Activated T-cell treated with anti-CD3 and anti-CD28 coated beads, Interleukin-2, amount 50 U/mL, for 24 hours (primary cell): Measurements from ENCODE around the gene ZFAND3.

Experiments
- DNase-seq: peaks from one replicate; pipeline ENCODE4 v3.0.0-alpha.2; 2020
- H3K27ac Mint-ChIP-seq: 2 replicates; pipeline ENCODE4 v1.8.0; 2020; ENCODE audit warnings: mild to moderate bottlenecking, mixed read lengths
- H3K27me3 Mint-ChIP-seq: 2 replicates; pipeline ENCODE4 v1.8.0; 2020; ENCODE audit warnings: mixed read lengths
- H3K36me3 Mint-ChIP-seq: 2 replicates; pipeline ENCODE4 v1.8.0; 2020; ENCODE audit warnings: low read depth, mixed read lengths
- H3K4me1 Mint-ChIP-seq: 2 replicates; pipeline ENCODE4 v1.8.0; 2020; ENCODE audit warnings: low read depth, mixed read lengths
- H3K4me3 Mint-ChIP-seq: 2 replicates; pipeline ENCODE4 v1.8.0; 2020; ENCODE audit warnings: mild to moderate bottlenecking, moderate library complexity, mixed read lengths
- H3K9me3 Mint-ChIP-seq: 2 replicates; pipeline ENCODE4 v1.8.0; 2020; ENCODE audit warnings: mixed read lengths

ZFAND3 gene

GRCh38 chr6:38079537-38079936 is 260.0 kb downstream of the ZFAND3 start:
- no peak overlapping the region for H3K27ac Mint-ChIP-seq
- H3K4me3 Mint-ChIP-seq = no peak overlapping the region
- peaks cover 8% of the 10 kb centered on the region for H3K4me1 Mint-ChIP-seq
- no peaks in the 10 kb centered on the region for H3K9me3 Mint-ChIP-seq
- no peak for DNase-seq
- peaks cover 61% of the 10 kb centered on the region for H3K36me3 Mint-ChIP-seq
- no peaks in the 10 kb centered on the region for H3K27me3 Mint-ChIP-seq

GRCh38 chr6:38080360-38080759 is 260.8 kb downstream of the ZFAND3 start:
- Mint-ChIP-seq H3K9me3 (no peaks in the 10 kb centered on the region), H3K27ac (no peak overlapping the region), H3K36me3 (peaks cover 58% of the 10 kb centered on the region), H3K4me3 (no peak overlapping the region), H3K27me3 (no peaks in the 10 kb centered on the region), H3K4me1 (peaks cover 8% of the 10 kb centered on the region)
- no peak for DNase-seq

- Mint-ChIP-seq H3K36me3 (peaks cover 60% of the 10 kb centered on the region), H3K4me3 (no peak overlapping the region), H3K9me3 (no peaks in the 10 kb centered on the region), H3K27ac (no peak overlapping the region), H3K4me1 (peaks cover 8% of the 10 kb centered on the region), H3K27me3 (no peaks in the 10 kb centered on the region)
- no peak for DNase-seq
Observed at GRCh38 chr6:38080889-38081288, 261.4 kb downstream of the ZFAND3 start.

- Mint-ChIP-seq H3K9me3 (no peaks in the 10 kb centered on the region), H3K27ac (no peak overlapping the region), H3K27me3 (no peaks in the 10 kb centered on the region)
Observed at GRCh38 chr6:38085031-38085430, 265.5 kb downstream of the ZFAND3 start.

GRCh38 chr6:38086346-38086745 is 266.8 kb downstream of the ZFAND3 start:
- no peak overlapping the region for H3K27ac Mint-ChIP-seq
- peaks cover 7% of the 10 kb centered on the region for H3K4me1 Mint-ChIP-seq

More at GRCh38 chr6:38085031-38085430, 265.5 kb downstream of the ZFAND3 start:
- Mint-ChIP-seq H3K4me1 (peaks cover 9% of the 10 kb centered on the region), H3K36me3 (peaks cover 62% of the 10 kb centered on the region), H3K4me3 (no peak overlapping the region)
- DNase-seq = no peak

GRCh38 chr6:38088010-38088409 is 268.5 kb downstream of the ZFAND3 start:
- no peak overlapping the region for H3K4me3 Mint-ChIP-seq
- no peaks in the 10 kb centered on the region for H3K27me3 Mint-ChIP-seq
- H3K4me1 Mint-ChIP-seq = peaks cover 8% of the 10 kb centered on the region
- peaks cover 52% of the 10 kb centered on the region for H3K36me3 Mint-ChIP-seq
- DNase-seq = no peak
- H3K27ac Mint-ChIP-seq = no peak overlapping the region
- no peaks in the 10 kb centered on the region for H3K9me3 Mint-ChIP-seq

More at GRCh38 chr6:38086346-38086745, 266.8 kb downstream of the ZFAND3 start:
- no peaks in the 10 kb centered on the region for H3K27me3 Mint-ChIP-seq
- no peaks in the 10 kb centered on the region for H3K9me3 Mint-ChIP-seq
- DNase-seq = no peak
- H3K4me3 Mint-ChIP-seq = no peak overlapping the region
- peaks cover 66% of the 10 kb centered on the region for H3K36me3 Mint-ChIP-seq

GRCh38 chr6:38088829-38089228 is 269.3 kb downstream of the ZFAND3 start:
- Mint-ChIP-seq H3K36me3 (peaks cover 44% of the 10 kb centered on the region), H3K4me3 (no peak overlapping the region), H3K27ac (no peak overlapping the region), H3K4me1 (peaks cover 8% of the 10 kb centered on the region), H3K9me3 (no peaks in the 10 kb centered on the region), H3K27me3 (no peaks in the 10 kb centered on the region)
- DNase-seq = no peak

- Mint-ChIP-seq H3K9me3 (no peaks in the 10 kb centered on the region), H3K4me3 (no peak overlapping the region), H3K4me1 (peaks cover 14% of the 10 kb centered on the region), H3K27ac (no peak overlapping the region), H3K27me3 (no peaks in the 10 kb centered on the region), H3K36me3 (peaks cover 34% of the 10 kb centered on the region)
- DNase-seq = no peak
Observed at GRCh38 chr6:38091613-38092012, 272.1 kb downstream of the ZFAND3 start.

GRCh38 chr6:38092465-38092864 is 272.9 kb downstream of the ZFAND3 start:
- Mint-ChIP-seq H3K4me1 (peaks cover 18% of the 10 kb centered on the region), H3K27me3 (no peaks in the 10 kb centered on the region), H3K4me3 (no peak overlapping the region), H3K9me3 (no peaks in the 10 kb centered on the region), H3K36me3 (peaks cover 27% of the 10 kb centered on the region), H3K27ac (no peak overlapping the region)
- no peak for DNase-seq

- Mint-ChIP-seq H3K4me3 (no peak overlapping the region), H3K9me3 (no peaks in the 10 kb centered on the region), H3K27me3 (no peaks in the 10 kb centered on the region), H3K27ac (no peak overlapping the region), H3K36me3 (peaks cover 22% of the 10 kb centered on the region), H3K4me1 (peaks cover 20% of the 10 kb centered on the region)
- no peak for DNase-seq
Observed at GRCh38 chr6:38092964-38093363, 273.4 kb downstream of the ZFAND3 start.

GRCh38 chr6:38095054-38095453 is 275.5 kb downstream of the ZFAND3 start:
- no peaks in the 10 kb centered on the region for H3K27me3 Mint-ChIP-seq
- H3K36me3 Mint-ChIP-seq = peaks cover 19% of the 10 kb centered on the region
- H3K27ac Mint-ChIP-seq = no peak overlapping the region
- peaks cover 25% of the 10 kb centered on the region for H3K4me1 Mint-ChIP-seq
- H3K9me3 Mint-ChIP-seq = no peaks in the 10 kb centered on the region
- no peak for DNase-seq
- H3K4me3 Mint-ChIP-seq = no peak overlapping the region

GRCh38 chr6:38099221-38099620 is 279.7 kb downstream of the ZFAND3 start:
- Mint-ChIP-seq H3K36me3 (peaks cover 34% of the 10 kb centered on the region), H3K4me1 (peaks cover 30% of the 10 kb centered on the region), H3K27me3 (no peaks in the 10 kb centered on the region), H3K27ac (no peak overlapping the region), H3K4me3 (no peak overlapping the region), H3K9me3 (no peaks in the 10 kb centered on the region)
- DNase-seq = no peak

GRCh38 chr6:38100380-38100779 is 280.9 kb downstream of the ZFAND3 start:
- no peak for DNase-seq
- peaks cover 31% of the 10 kb centered on the region for H3K36me3 Mint-ChIP-seq
- peaks cover 29% of the 10 kb centered on the region for H3K4me1 Mint-ChIP-seq
- H3K27me3 Mint-ChIP-seq = no peaks in the 10 kb centered on the region
- H3K27ac Mint-ChIP-seq = no peak overlapping the region
- no peaks in the 10 kb centered on the region for H3K9me3 Mint-ChIP-seq
- H3K4me3 Mint-ChIP-seq = no peak overlapping the region

GRCh38 chr6:38103921-38104320 is 284.4 kb downstream of the ZFAND3 start:
- Mint-ChIP-seq H3K36me3 (peaks cover 47% of the 10 kb centered on the region), H3K27ac (no peak overlapping the region), H3K4me3 (no peak overlapping the region), H3K9me3 (no peaks in the 10 kb centered on the region), H3K4me1 (peaks cover 17% of the 10 kb centered on the region), H3K27me3 (no peaks in the 10 kb centered on the region)
- no peak for DNase-seq

- Mint-ChIP-seq H3K9me3 (no peaks in the 10 kb centered on the region), H3K27ac (no peak overlapping the region), H3K36me3 (peaks cover 49% of the 10 kb centered on the region), H3K27me3 (no peaks in the 10 kb centered on the region), H3K4me1 (peaks cover 20% of the 10 kb centered on the region), H3K4me3 (no peak overlapping the region)
- no peak for DNase-seq
Observed at GRCh38 chr6:38105066-38105465, 285.5 kb downstream of the ZFAND3 start.

- Mint-ChIP-seq H3K27ac (no peak overlapping the region), H3K36me3 (peaks cover 35% of the 10 kb centered on the region), H3K27me3 (no peaks in the 10 kb centered on the region), H3K4me3 (no peak overlapping the region), H3K4me1 (peaks cover 20% of the 10 kb centered on the region), H3K9me3 (no peaks in the 10 kb centered on the region)
- no peak for DNase-seq
Observed at GRCh38 chr6:38107073-38107472, 287.5 kb downstream of the ZFAND3 start.
